Hepatocyte (in vitro differentiated cells): ENCODE measurements around the gene ATXN7L3.

Source experiments
- EZH2 ChIP-seq: fragments of 200-600 bp; sonication (generic); IDR thresholded peaks from 2 replicates; pipeline ENCODE4 v1.6.1; 2016; ENCODE audit warnings: antibody characterized with exemption, mild to moderate bottlenecking, borderline replicate concordance
- TF ChIP-seq, protein P1 (sequence below): fragments of 200-600 bp; sonication (generic); IDR thresholded peaks from 2 replicates; pipeline ENCODE4 v1.5.1; 2016; ENCODE audit warnings: antibody characterized with exemption, mild to moderate bottlenecking; ENCODE audit not compliant: poor library complexity

DNA sequence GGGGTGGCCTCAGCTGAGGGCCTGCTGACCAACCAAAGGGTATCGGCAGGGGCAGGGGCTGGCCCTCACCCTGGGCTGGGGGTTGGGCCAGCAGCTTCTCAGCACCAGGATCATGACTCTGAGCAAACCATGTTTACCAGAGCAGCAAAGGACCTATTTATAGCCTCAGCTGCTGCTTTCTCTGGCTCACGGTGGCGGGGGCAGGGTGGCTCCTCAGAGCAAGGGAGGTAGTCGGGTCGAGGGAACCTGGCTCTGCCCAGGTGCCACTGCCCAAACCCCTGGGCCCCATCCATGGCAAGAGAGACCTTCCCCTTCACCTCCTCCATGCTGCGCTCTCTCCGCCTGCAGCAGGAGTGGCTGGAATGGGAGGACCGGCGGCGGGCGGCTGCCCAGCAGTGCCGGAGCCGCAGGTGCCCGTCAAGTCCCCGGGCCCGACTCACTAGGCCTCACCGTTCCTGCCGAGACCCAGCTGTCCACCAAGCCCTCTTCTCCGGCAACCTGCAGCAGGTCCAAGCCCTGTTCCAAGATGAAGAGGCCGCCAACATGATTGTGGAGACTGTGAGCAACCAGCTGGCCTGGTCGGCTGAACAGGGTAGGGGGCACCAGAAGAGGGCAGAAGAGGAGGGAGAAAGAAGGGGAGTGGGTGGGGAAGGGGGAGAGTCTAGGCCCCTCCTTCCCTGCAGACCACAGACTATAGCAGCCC is 29.0 kb downstream of the ATXN7L3 start, which contains the start of gene ASB16:
- TF ChIP-seq, protein P1, sequence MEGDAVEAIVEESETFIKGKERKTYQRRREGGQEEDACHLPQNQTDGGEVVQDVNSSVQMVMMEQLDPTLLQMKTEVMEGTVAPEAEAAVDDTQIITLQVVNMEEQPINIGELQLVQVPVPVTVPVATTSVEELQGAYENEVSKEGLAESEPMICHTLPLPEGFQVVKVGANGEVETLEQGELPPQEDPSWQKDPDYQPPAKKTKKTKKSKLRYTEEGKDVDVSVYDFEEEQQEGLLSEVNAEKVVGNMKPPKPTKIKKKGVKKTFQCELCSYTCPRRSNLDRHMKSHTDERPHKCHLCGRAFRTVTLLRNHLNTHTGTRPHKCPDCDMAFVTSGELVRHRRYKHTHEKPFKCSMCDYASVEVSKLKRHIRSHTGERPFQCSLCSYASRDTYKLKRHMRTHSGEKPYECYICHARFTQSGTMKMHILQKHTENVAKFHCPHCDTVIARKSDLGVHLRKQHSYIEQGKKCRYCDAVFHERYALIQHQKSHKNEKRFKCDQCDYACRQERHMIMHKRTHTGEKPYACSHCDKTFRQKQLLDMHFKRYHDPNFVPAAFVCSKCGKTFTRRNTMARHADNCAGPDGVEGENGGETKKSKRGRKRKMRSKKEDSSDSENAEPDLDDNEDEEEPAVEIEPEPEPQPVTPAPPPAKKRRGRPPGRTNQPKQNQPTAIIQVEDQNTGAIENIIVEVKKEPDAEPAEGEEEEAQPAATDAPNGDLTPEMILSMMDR: no peak
- no peak for TF ChIP-seq EZH2
